Heart left ventricle (tissue), 13 donors: ENCODE measurements around the gene SYNE2.

Source experiments
- POLR2A ChIP-seq, 2 donors: fragments of 450-650 bp; IDR thresholded peaks; one replicate each; pipeline ENCODE4 v1.6.1; 2017; ENCODE audit warnings: antibody characterized with exemption in 2 of 2, mild to moderate bottlenecking in 2 of 2, moderate library complexity in 2 of 2
- TF ChIP-seq, protein P1 (sequence below), 12 donors: fragments of 200-600 bp; sonication (generic) in 4 of 12; IDR thresholded peaks; one replicate each; pipeline versions ENCODE4 v1.5.0 to v1.8.0; 2018 to 2022; ENCODE audit warnings: antibody characterized with exemption in 12 of 12, mild to moderate bottlenecking in 5 of 12
- donor health status: ischemic (EF 13 %, LVEDD 7.1; RV severe dilation, severe dysfunction).
- donor health status: DM: no; HTN: yes; CAD: no.
- donor health status: DM: no; HTN: no; CAD: no.
- donor health status: ischemic (EF 25% LVEDD 6.9; RV normal size, moderate dysfunction).
- donor health status: ischemic (EF 25% LVEDD 5.7; RV mildly dilated, moderate dysfunction).
- donor health status: ischemic (EF 35%, LVEDD 5.7; RV mildly dilated, moderate dysfunction).
- donor health status: nonischemic (EF 11% LVEDD 7.7; RV severe dilation, severe dysfunction).
- donor health status: DM: yes; HTN: yes; CAD: no.
- donor health status: PGD.
- donor health status: ischemic (EF 29% LVEDD 5.4; RV normal size, mild dysfunction).
- donor health status: nonischemic (EF 23%, LVEDD 6.1; RV moderate dilation, normal function).

- TF ChIP-seq, protein P1, sequence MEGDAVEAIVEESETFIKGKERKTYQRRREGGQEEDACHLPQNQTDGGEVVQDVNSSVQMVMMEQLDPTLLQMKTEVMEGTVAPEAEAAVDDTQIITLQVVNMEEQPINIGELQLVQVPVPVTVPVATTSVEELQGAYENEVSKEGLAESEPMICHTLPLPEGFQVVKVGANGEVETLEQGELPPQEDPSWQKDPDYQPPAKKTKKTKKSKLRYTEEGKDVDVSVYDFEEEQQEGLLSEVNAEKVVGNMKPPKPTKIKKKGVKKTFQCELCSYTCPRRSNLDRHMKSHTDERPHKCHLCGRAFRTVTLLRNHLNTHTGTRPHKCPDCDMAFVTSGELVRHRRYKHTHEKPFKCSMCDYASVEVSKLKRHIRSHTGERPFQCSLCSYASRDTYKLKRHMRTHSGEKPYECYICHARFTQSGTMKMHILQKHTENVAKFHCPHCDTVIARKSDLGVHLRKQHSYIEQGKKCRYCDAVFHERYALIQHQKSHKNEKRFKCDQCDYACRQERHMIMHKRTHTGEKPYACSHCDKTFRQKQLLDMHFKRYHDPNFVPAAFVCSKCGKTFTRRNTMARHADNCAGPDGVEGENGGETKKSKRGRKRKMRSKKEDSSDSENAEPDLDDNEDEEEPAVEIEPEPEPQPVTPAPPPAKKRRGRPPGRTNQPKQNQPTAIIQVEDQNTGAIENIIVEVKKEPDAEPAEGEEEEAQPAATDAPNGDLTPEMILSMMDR (IDR thresholded peaks at IDR 0.05): no peak
- TF ChIP-seq POLR2A (IDR thresholded peaks at IDR 0.05): no peak
Measured at GRCh38 chr14:63862163-63862562, 9.4 kb downstream of the SYNE2 start.
